ENCODE measurements around the gene OR10A6. TPM values are rescaled to one million over a fixed set of nuclear protein-coding genes. Genes with fewer than 3 reads are reported as not detected.

OR10A6 gene
- polyA plus RNA-seq, 1 donor from 2014 or later: not detected

DNA sequence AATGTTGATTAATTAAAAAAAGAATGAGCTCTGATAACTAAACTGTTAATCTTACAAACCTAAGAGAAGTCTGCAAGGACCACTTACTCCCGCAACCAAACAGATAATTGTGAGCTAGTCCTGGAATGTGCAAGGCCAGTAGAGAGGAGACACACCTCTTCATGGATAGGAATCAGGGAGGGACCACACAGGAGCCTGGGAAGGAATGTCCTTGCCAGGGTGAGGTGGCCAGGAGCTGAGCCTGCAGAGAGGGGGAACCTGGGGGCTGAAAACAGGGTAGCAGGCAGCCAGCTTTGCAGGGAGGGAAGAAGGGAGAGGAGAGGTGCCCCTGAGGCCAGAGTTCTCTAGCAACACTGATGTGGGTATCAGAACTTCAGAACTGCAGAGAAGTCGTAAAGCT, 43.6 kb upstream of the OR10A6 start:
- no peak overlapping the region for H2AFZ ChIP-seq (ENCODE audit: low read depth, low read length)

DNA sequence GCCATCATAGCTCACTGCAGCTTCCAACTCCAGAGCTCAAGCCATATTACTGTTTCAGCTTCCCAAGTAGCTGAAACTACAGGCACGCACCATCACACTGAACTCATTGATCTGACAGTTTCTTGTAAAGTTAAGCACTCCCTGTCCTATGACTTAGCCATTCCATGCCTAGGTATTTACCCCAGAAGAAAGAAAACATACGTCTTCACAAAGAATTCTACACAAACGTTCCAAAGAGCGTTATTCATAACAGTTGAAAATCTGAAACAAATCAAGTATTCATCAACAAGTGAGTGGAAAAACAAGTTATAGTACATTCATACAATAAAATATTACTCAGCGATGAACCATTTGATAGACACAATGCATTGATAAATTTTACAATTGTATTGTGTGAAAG, 41.9 kb upstream of the OR10A6 start:
- Histone ChIP-seq H3K9ac (ENCODE audit: low read length) (no peak overlapping the region), H3K79me2 (replicated peaks; ENCODE audit: insufficient read depth, low read length) (no peaks in the 10 kb centered on the region), H3F3A (ENCODE audit: insufficient read depth, low read length, poor library complexity, severe bottlenecking) (no peaks in the 10 kb centered on the region), H3K4me3 (ENCODE audit: low read length) (no peak overlapping the region), H2AFZ (ENCODE audit: low read depth, low read length) (no peak overlapping the region), H3K27ac (ENCODE audit: low read length) (no peak overlapping the region), H3K27me3 (ENCODE audit: insufficient read depth, low read depth, low read length) (no peaks in the 10 kb centered on the region), H3K36me3 (ENCODE audit: insufficient read depth, low read length) (no peaks in the 10 kb centered on the region), H3K9me2 (ENCODE audit: insufficient read depth, low read length) (no peaks in the 10 kb centered on the region), H3K9me3 (ENCODE audit: low read length) (no peaks in the 10 kb centered on the region), H4K20me1 (ENCODE audit: insufficient read depth) (no peaks in the 10 kb centered on the region), H3K4me2 (ENCODE audit: low read length) (no peak overlapping the region)
- TF ChIP-seq MXI1 (conservative IDR thresholded peaks at IDR 0.05; ENCODE audit: poor library complexity, severe bottlenecking): no peak
- TF ChIP-seq, protein P1, sequence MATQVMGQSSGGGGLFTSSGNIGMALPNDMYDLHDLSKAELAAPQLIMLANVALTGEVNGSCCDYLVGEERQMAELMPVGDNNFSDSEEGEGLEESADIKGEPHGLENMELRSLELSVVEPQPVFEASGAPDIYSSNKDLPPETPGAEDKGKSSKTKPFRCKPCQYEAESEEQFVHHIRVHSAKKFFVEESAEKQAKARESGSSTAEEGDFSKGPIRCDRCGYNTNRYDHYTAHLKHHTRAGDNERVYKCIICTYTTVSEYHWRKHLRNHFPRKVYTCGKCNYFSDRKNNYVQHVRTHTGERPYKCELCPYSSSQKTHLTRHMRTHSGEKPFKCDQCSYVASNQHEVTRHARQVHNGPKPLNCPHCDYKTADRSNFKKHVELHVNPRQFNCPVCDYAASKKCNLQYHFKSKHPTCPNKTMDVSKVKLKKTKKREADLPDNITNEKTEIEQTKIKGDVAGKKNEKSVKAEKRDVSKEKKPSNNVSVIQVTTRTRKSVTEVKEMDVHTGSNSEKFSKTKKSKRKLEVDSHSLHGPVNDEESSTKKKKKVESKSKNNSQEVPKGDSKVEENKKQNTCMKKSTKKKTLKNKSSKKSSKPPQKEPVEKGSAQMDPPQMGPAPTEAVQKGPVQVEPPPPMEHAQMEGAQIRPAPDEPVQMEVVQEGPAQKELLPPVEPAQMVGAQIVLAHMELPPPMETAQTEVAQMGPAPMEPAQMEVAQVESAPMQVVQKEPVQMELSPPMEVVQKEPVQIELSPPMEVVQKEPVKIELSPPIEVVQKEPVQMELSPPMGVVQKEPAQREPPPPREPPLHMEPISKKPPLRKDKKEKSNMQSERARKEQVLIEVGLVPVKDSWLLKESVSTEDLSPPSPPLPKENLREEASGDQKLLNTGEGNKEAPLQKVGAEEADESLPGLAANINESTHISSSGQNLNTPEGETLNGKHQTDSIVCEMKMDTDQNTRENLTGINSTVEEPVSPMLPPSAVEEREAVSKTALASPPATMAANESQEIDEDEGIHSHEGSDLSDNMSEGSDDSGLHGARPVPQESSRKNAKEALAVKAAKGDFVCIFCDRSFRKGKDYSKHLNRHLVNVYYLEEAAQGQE (IDR thresholded peaks at IDR 0.05; ENCODE audit: borderline replicate concordance): no peak
- TF ChIP-seq, protein P2, sequence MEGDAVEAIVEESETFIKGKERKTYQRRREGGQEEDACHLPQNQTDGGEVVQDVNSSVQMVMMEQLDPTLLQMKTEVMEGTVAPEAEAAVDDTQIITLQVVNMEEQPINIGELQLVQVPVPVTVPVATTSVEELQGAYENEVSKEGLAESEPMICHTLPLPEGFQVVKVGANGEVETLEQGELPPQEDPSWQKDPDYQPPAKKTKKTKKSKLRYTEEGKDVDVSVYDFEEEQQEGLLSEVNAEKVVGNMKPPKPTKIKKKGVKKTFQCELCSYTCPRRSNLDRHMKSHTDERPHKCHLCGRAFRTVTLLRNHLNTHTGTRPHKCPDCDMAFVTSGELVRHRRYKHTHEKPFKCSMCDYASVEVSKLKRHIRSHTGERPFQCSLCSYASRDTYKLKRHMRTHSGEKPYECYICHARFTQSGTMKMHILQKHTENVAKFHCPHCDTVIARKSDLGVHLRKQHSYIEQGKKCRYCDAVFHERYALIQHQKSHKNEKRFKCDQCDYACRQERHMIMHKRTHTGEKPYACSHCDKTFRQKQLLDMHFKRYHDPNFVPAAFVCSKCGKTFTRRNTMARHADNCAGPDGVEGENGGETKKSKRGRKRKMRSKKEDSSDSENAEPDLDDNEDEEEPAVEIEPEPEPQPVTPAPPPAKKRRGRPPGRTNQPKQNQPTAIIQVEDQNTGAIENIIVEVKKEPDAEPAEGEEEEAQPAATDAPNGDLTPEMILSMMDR (IDR thresholded peaks at IDR 0.05; ENCODE audit: poor library complexity, severe bottlenecking): no peak
- TF ChIP-seq EZH2 (IDR thresholded peaks at IDR 0.05; ENCODE audit: borderline replicate concordance, insufficient read depth, low read length, poor library complexity, severe bottlenecking): no peak
- TF ChIP-seq RAD21 (conservative IDR thresholded peaks at IDR 0.05): no peak
- TF ChIP-seq SMC3 (conservative IDR thresholded peaks at IDR 0.05; ENCODE audit: poor library complexity): no peak
- no peak for TF ChIP-seq POLR2AphosphoS5 (IDR thresholded peaks at IDR 0.05)
- TF ChIP-seq TAF1 (IDR thresholded peaks at IDR 0.05; ENCODE audit: low read depth): no peak
- TF ChIP-seq EP300 (conservative IDR thresholded peaks at IDR 0.05; ENCODE audit: poor library complexity, severe bottlenecking): no peak

More for the DNA sequence above, 43.6 kb upstream of the OR10A6 start:
- Histone ChIP-seq H3K4me2 (ENCODE audit: low read length) (no peak overlapping the region), H3K9me2 (ENCODE audit: insufficient read depth, low read length) (no peaks in the 10 kb centered on the region), H3K79me2 (replicated peaks; ENCODE audit: insufficient read depth, low read length) (no peaks in the 10 kb centered on the region), H3K9ac (ENCODE audit: low read length) (no peak overlapping the region), H3K9me3 (ENCODE audit: low read length) (no peaks in the 10 kb centered on the region), H4K20me1 (ENCODE audit: insufficient read depth) (no peaks in the 10 kb centered on the region), H3K4me3 (ENCODE audit: low read length) (no peak overlapping the region), H3F3A (ENCODE audit: insufficient read depth, low read length, poor library complexity, severe bottlenecking) (no peaks in the 10 kb centered on the region), H3K27me3 (ENCODE audit: insufficient read depth, low read depth, low read length) (no peaks in the 10 kb centered on the region), H3K27ac (ENCODE audit: low read length) (no peak overlapping the region), H3K36me3 (ENCODE audit: insufficient read depth, low read length) (no peaks in the 10 kb centered on the region)
- no peak for TF ChIP-seq RAD21 (conservative IDR thresholded peaks at IDR 0.05)
- no peak for TF ChIP-seq POLR2AphosphoS5 (IDR thresholded peaks at IDR 0.05)
- no peak for TF ChIP-seq SMC3 (conservative IDR thresholded peaks at IDR 0.05; ENCODE audit: poor library complexity)
- TF ChIP-seq, protein P2 (IDR thresholded peaks at IDR 0.05; ENCODE audit: poor library complexity, severe bottlenecking): no peak
- TF ChIP-seq, protein P1 (IDR thresholded peaks at IDR 0.05; ENCODE audit: borderline replicate concordance): no peak
- no peak for TF ChIP-seq MXI1 (conservative IDR thresholded peaks at IDR 0.05; ENCODE audit: poor library complexity, severe bottlenecking)
- no peak for TF ChIP-seq EP300 (conservative IDR thresholded peaks at IDR 0.05; ENCODE audit: poor library complexity, severe bottlenecking)
- no peak for TF ChIP-seq EZH2 (IDR thresholded peaks at IDR 0.05; ENCODE audit: borderline replicate concordance, insufficient read depth, low read length, poor library complexity, severe bottlenecking)
- no peak for TF ChIP-seq TAF1 (IDR thresholded peaks at IDR 0.05; ENCODE audit: low read depth)

Measured in neural cell (in vitro differentiated cells).